ENCODE results near the gene MBD6.
A peak's percentile ranks its signal among the peaks of the same experiment; 100 is the strongest.

MBD6 gene

GRCh38 chr12:57546438-57547287 is 24.0 kb downstream of the MBD6 start, which contains the start of gene DCTN2:
DCTN2 (minus strand) TSS chr12:57547192; CDS start chr12:57547063, 129 bp downstream.
- H3K4me1 ChIP-seq (ENCODE audit: insufficient read depth, poor library complexity, severe bottlenecking), result peaks cover 8% of the 10 kb centered on the region
- peak; percentile 9 for TF ChIP-seq CTCF (IDR thresholded peaks at IDR 0.05; ENCODE audit: poor library complexity, severe bottlenecking)
- peak within 1 kb of the TSS; percentile 98 for H3K4me3 ChIP-seq (ENCODE audit: severe bottlenecking)
- H3K27me3 ChIP-seq (ENCODE audit: insufficient read depth, poor library complexity, severe bottlenecking), result no peaks in the 10 kb centered on the region
- H3K36me3 ChIP-seq (ENCODE audit: low read depth), result peaks cover 27% of the 10 kb centered on the region
- ATAC-seq (ENCODE audit: low read depth) (peak; percentile 96), DNase-seq (ENCODE audit: low spot score) (peak; percentile 96)
- peak within 1 kb of the TSS; percentile 67 for H3K27ac ChIP-seq (ENCODE audit: poor library complexity, severe bottlenecking)
- H3K9me3 ChIP-seq (ENCODE audit: severe bottlenecking), result no peaks in the 10 kb centered on the region

DNA sequence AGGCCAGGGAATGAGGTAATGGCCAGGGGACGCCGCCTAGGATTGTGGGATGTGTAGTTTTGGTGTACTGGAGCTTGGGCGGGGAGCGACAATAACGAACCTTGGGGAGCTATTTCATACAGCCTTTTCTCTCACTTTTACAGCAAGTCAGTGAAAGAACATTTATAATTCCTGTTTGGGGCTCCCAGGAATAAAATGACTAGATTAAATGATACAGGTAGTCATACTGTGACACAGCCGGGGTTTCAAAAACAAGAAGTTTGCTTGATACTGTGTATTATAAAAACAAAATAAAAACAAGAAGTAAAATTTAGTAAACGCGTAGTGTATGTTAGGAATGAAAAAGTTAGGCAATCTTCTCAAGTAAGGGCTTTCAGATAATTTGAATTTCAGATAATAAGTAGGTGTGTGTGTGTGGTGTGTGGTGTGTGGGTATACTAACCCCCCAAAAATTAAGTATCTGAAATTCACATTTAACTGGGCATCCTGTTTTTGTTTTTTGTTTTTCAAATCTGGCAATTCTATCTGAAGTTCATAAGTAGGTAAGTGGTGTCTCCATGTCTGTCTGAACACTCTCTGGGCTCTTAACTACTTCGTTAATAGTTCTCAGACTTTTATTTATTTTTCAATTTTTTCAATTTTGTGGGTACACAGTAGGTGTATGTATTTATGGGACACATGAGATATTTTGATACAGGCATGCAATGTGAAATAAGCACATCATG is 24.8 kb downstream of the MBD6 start:
- DNase-seq (ENCODE audit: low spot score) (no peak), ATAC-seq (ENCODE audit: low read depth) (no peak)
- H3K27ac ChIP-seq (ENCODE audit: poor library complexity, severe bottlenecking), result peak overlapping the region; percentile 67
- H3K27me3 ChIP-seq (ENCODE audit: insufficient read depth, poor library complexity, severe bottlenecking), result no peaks in the 10 kb centered on the region
- TF ChIP-seq CTCF (IDR thresholded peaks at IDR 0.05; ENCODE audit: poor library complexity, severe bottlenecking), result no peak
- peaks cover 20% of the 10 kb centered on the region for H3K36me3 ChIP-seq (ENCODE audit: low read depth)
- peaks cover 8% of the 10 kb centered on the region for H3K4me1 ChIP-seq (ENCODE audit: insufficient read depth, poor library complexity, severe bottlenecking)
- no peaks in the 10 kb centered on the region for H3K9me3 ChIP-seq (ENCODE audit: severe bottlenecking)
- peak overlapping the region; percentile 98 for H3K4me3 ChIP-seq (ENCODE audit: severe bottlenecking)

- no peak for TF ChIP-seq CTCF (IDR thresholded peaks at IDR 0.05; ENCODE audit: poor library complexity, severe bottlenecking)
- Histone ChIP-seq H3K4me3 (ENCODE audit: severe bottlenecking) (no peak overlapping the region), H3K4me1 (ENCODE audit: insufficient read depth, poor library complexity, severe bottlenecking) (peaks cover 8% of the 10 kb centered on the region), H3K36me3 (ENCODE audit: low read depth) (peaks cover 15% of the 10 kb centered on the region), H3K27ac (ENCODE audit: poor library complexity, severe bottlenecking) (no peak overlapping the region), H3K9me3 (ENCODE audit: severe bottlenecking) (no peaks in the 10 kb centered on the region), H3K27me3 (ENCODE audit: insufficient read depth, poor library complexity, severe bottlenecking) (no peaks in the 10 kb centered on the region)
- ATAC-seq (ENCODE audit: low read depth), result no peak
- no peak for DNase-seq (ENCODE audit: low spot score)
These were observed 25.3 kb downstream of the MBD6 start for GRCh38 chr12:57548013-57548315.

DNA sequence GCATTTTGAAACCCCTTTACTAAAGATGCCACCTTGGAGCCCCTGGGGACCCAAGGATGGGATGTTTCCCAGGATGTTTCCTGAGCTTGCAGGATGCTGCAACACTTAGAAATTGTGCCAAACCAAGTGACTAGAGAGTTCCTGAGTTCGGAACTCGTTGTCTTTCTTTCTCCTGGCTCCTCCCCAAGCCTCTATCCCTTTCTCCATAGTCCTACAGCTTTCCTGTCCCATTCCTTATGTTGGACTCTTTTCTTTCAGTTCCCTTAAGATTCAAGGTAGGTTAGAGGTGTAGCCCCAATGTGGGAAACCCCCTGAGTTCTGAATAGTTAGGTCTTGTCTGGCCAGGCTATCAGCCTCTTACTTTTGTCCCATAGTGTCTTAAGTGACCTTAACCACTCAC is 25.9 kb downstream of the MBD6 start:
- no peak for TF ChIP-seq CTCF (IDR thresholded peaks at IDR 0.05; ENCODE audit: poor library complexity, severe bottlenecking)
- Histone ChIP-seq H3K4me1 (ENCODE audit: insufficient read depth, poor library complexity, severe bottlenecking) (peaks cover 8% of the 10 kb centered on the region), H3K4me3 (ENCODE audit: severe bottlenecking) (no peak overlapping the region), H3K27me3 (ENCODE audit: insufficient read depth, poor library complexity, severe bottlenecking) (no peaks in the 10 kb centered on the region), H3K27ac (ENCODE audit: poor library complexity, severe bottlenecking) (no peak overlapping the region), H3K9me3 (ENCODE audit: severe bottlenecking) (no peaks in the 10 kb centered on the region), H3K36me3 (ENCODE audit: low read depth) (peaks cover 15% of the 10 kb centered on the region)
- ATAC-seq (ENCODE audit: low read depth) (no peak), DNase-seq (ENCODE audit: low spot score) (no peak)

All from RWPE2 (cell line).